Erythroblast (primary cell): ENCODE results near the gene COPE.

Experiments used
- DNase-seq, 2 experiments: peaks; one replicate each; lab custom pipeline; 2025; lab: John Stamatoyannopoulos, UW
- GATA1 ChIP-seq: IDR thresholded peaks from 2 replicates; pipeline ENCODE4 v1.6.1; 2011; ENCODE audit warnings: low read depth, mild to moderate bottlenecking, control low read depth, low read length, moderate library complexity
- POLR2A ChIP-seq: IDR thresholded peaks from 2 replicates; pipeline ENCODE4 v1.6.1; 2011; ENCODE audit warnings: mild to moderate bottlenecking, low read length

The COPE gene

GRCh38 chr19:18857223-18857622, 62.0 kb downstream of the COPE start:
- TF ChIP-seq GATA1 (no peak), POLR2A (no peak)

GRCh38 chr19:18856385-18857126, 62.6 kb downstream of the COPE start:
- DNase-seq: peak in 1 of 2 experiments; percentile 18
- TF ChIP-seq POLR2A (no peak), GATA1 (no peak)

More at GRCh38 chr19:18857223-18857622, 62.0 kb downstream of the COPE start:
- no peak for DNase-seq

- no peak for DNase-seq
- no peak for TF ChIP-seq GATA1
- no peak for TF ChIP-seq POLR2A
Observed at GRCh38 chr19:18855647-18856384, 63.4 kb downstream of the COPE start.

GRCh38 chr19:18854982-18855381, 64.2 kb downstream of the COPE start:
- no peak for DNase-seq
- TF ChIP-seq GATA1: no peak
- TF ChIP-seq POLR2A: no peak

GRCh38 chr19:18853755-18854427, 65.3 kb downstream of the COPE start:
- DNase-seq: no peak
- TF ChIP-seq GATA1 (no peak), POLR2A (no peak)

GRCh38 chr19:18852648-18853047, 66.5 kb downstream of the COPE start:
- TF ChIP-seq POLR2A: no peak
- no peak for TF ChIP-seq GATA1
- no peak for DNase-seq

GRCh38 chr19:18851673-18852325, 67.4 kb downstream of the COPE start:
- DNase-seq: no peak
- TF ChIP-seq POLR2A (no peak), GATA1 (no peak)

- DNase-seq: no peak
- TF ChIP-seq POLR2A: no peak
- TF ChIP-seq GATA1: no peak
Observed at GRCh38 chr19:18850471-18851375, 68.5 kb downstream of the COPE start.

- DNase-seq: no peak
Observed at GRCh38 chr19:18849838-18850400, 69.3 kb downstream of the COPE start.

More at GRCh38 chr19:18849838-18850400, 69.3 kb downstream of the COPE start:
- TF ChIP-seq GATA1 (no peak), POLR2A (no peak)
